GM21786 (cell line): ENCODE measurements around the gene ZP4.

Experiments used
- ATAC-seq: cut with Tn5 transposase; IDR thresholded peaks from one replicate; pipeline ENCODE4 v1.9.1; 2021; ENCODE audit not compliant: unreplicated experiment

The ZP4 gene

GRCh38 chr1:237890822-237891221 lies at the start of gene ZP4:
ZP4 (minus strand) TSS chr1:237890922; CDS start chr1:237890635, 287 bp downstream.
- ATAC-seq: no peak

GRCh38 chr1:237938553-237938952 lies 47.8 kb upstream of the ZP4 start:
- ATAC-seq: no peak

DNA sequence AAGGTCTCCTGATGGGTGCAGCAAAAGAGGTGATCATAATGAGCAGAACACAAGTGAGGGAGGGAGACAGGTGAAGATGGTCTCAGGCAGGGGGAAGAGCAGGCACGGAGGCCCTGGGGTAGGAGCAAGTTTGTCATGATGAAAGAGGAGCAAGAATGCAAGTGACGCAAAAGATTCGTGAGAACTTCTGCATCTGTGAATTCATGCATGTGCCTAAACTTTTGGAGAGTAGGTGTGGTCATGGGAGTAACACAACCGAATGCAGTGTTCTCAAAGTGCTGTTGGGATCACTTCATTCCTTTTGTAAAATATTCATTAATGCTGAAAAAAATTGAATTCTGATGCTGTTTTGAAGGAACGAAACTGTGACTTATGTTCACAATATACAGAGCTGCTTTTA lies 47.3 kb upstream of the ZP4 start:
- ATAC-seq: no peak

DNA sequence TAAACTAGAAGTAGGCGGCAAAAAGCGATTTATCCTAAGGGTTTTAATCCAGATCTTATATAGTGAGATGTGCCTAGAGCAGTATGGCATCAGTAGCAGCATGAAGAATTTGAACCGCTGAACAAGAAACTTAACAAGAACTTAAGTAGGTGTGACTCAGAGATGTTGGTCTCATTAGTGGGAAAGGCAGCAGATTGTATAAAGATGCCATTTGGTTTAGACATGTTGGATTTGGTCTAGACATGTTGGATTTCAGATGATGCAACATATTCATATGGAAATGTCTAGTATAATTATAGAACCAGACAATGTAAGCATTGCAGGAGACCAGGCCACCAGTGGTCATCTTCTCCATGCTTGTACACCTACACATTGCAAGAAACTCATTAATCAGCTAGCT lies 42.1 kb upstream of the ZP4 start:
- no peak for ATAC-seq

DNA sequence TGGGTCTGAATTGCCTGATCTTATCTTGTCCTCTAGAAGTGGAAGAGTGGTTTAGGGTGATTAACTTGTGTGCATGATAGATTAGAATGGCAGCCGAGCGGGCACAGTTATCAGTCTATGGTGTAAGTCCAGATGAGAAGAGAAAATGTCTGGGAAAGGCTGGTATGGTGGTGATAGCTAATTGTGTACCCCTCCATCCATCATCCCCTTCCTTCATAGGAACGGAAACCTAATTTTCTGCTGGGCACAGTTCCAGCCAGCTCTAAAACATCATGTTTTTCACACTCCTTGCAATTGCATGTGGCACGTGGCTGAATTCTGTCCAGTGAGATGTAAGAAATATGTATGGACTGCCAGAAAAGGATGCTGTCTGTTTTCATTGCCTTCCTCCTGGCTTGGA lies 40.9 kb upstream of the ZP4 start:
- no peak for ATAC-seq

GRCh38 chr1:237927198-237927597 lies 36.5 kb upstream of the ZP4 start:
- ATAC-seq: no peak

GRCh38 chr1:237921306-237921705 lies 30.6 kb upstream of the ZP4 start:
- ATAC-seq: no peak

- no peak for ATAC-seq
These were observed 22.6 kb upstream of the ZP4 start for GRCh38 chr1:237913345-237913744.

GRCh38 chr1:237911911-237912310 lies 21.2 kb upstream of the ZP4 start:
- ATAC-seq: no peak

- no peak for ATAC-seq
These were observed 20.1 kb upstream of the ZP4 start for GRCh38 chr1:237910834-237911233.

DNA sequence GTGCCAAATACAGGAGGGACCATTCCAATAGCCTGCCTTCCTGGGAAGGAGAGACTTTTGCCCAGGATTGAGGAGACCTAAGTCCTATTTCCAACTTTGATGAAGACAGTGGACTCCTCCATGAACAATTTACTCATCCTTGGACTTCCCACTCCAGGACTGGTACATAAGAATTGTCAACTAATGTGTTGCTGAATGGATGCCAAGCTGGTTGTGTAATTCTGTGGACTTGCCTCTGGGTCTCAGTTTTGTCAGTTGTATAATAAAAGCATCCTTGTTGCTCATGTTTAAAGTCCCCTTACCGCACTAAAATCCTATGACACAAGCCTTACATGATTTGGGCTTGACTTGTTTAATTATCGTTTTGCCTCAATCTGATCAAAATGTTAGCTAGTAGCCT lies 13.2 kb upstream of the ZP4 start:
- ATAC-seq: no peak

GRCh38 chr1:237902960-237903743 lies 12.4 kb upstream of the ZP4 start:
- ATAC-seq: no peak

- peak; percentile 71 for ATAC-seq
These were observed 10.7 kb upstream of the ZP4 start for GRCh38 chr1:237901299-237901934.

- no peak for ATAC-seq
These were observed 4.9 kb upstream of the ZP4 start for GRCh38 chr1:237895630-237896029.

- no peak for ATAC-seq
These were observed 3.4 kb upstream of the ZP4 start for GRCh38 chr1:237894131-237894530.

GRCh38 chr1:237891979-237892378 lies 1.3 kb upstream of the ZP4 start:
- no peak for ATAC-seq

DNA sequence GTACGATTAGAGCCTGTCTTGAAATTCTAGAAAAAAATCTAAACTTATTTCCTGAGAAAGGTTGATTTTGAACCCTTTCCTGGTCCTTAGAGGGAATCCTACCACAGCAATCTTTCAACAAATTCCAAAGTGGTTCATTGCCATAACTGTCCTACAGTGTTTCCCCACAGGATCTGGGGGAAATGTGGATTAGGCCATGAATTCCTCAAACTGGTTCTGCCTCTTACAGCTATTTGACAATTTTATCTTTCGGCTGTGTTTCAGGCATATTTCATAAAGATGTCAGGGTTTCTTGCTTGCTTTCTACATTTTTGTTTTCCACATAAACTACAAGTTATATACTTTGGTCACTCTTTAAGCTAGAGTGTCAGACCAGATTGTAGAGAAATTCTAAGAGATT lies 544 bp upstream of the ZP4 start:
- ATAC-seq: no peak

GRCh38 chr1:237890416-237890815 lies 306 bp downstream of the ZP4 start:
- ATAC-seq: no peak

DNA sequence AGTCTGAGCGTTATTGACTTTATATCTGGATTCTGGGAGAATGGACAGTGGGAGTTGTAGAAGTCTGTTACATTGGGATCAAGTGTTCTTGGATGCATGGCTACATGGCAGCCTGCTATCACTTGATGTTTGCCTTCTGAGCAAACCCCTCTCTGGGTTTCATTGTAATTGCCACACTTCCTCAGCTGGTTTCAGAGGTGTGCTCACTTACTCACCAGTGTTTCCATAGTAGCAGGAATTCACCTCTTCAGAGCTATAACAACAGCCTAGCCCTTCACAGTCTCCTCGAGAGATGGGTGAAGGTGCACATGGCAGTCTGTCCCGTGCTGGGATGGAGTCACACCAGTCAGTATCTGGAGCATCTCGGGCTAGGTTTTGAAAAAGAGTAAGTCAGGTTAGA lies 2.6 kb downstream of the ZP4 start:
- ATAC-seq: no peak

DNA sequence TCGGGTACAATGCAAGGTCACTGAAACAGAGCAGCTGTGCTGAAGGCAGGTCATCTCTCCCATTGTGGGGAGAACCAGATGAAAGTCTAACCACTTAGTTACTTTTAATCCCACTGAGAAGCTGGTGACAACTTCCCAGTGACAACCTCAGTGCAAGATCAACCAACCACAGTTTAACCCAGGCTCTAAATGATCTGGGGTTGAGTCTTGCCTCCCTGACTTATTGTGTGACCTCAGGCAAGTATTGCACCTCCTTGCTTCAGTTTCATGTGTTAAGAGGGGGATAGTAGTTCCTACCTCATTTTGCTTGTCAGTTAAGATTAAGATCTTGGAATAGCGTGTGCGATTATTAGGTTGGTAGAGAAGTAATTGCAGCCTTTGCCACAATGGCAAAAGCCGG lies 3.2 kb downstream of the ZP4 start:
- no peak for ATAC-seq

DNA sequence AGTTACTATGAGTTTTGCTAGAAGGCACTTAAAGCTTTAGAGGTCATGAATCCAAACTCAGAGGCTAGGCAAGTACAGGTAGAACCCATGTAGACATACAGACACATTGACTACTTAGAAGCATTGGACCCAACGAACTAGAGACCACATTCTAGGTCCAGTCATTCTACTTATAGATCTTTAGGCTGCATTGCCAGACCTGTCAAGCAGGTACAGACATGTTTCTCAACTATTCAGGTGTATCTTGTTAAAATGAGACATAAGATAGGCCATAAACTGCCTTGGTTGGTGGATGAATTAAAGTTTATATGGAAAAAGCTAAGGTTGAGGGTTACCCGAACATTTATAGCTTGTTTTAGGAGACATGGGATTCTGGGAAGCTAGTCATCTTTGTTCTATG lies 6.5 kb downstream of the ZP4 start:
- ATAC-seq: no peak

- no peak for ATAC-seq
These were observed 11.5 kb downstream of the ZP4 start for GRCh38 chr1:237879195-237879594.

GRCh38 chr1:237878406-237878805 lies 12.3 kb downstream of the ZP4 start:
- no peak for ATAC-seq
